Endothelial cell of umbilical vein (primary cell): ENCODE results near the gene C1RL. TPM values are rescaled to one million over a fixed set of nuclear protein-coding genes. Genes with fewer than 3 reads are reported as not detected.

Source experiments
- BruUV-seq: library from RNA; stranded (reverse); fragments of 400-500 nt; replicated peaks from 2 replicates; lab custom pipeline; 2021; lab: Mats Ljungman, UMichigan
- CTCF ChIA-PET: fragments of 300-600, 350-600 bp; sonication (Branson Sonifier 250); formaldehyde crosslinking; loops from one replicate; lab custom pipeline; 2021; ENCODE audit warnings: antibody characterized with exemption, inconsistent platforms; lab: Charles Lee
- POLR2A ChIA-PET: fragments of 300-600, 350-600 bp; sonication (Branson Sonifier 250); formaldehyde crosslinking; loops from one replicate; lab custom pipeline; 2021; ENCODE audit warnings: antibody characterized with exemption, inconsistent platforms; lab: Charles Lee
- DNase-seq: peaks from one replicate; pipeline ENCODE4 v3.0.0-alpha.2; 2011; ENCODE audit warnings: low read depth, low spot score
- FAIRE-seq: peaks from 2 replicates; lab custom pipeline; 2011; peaks lifted over from hg19 to GRCh38; lab: Jason Lieb, UNC
- H2AFZ ChIP-seq: 2 replicates; pipeline ENCODE4 v1.6.0; 2012; ENCODE audit warnings: low read depth, low read length, control low read depth, inconsistent platforms
- H3K27ac ChIP-seq: 2 replicates; pipeline ENCODE4 v1.5.1; 2011; ENCODE audit warnings: low read depth, mild to moderate bottlenecking, control low read depth, low read length, moderate library complexity; ENCODE audit not compliant: insufficient read depth
- H3K27me3 ChIP-seq, 2 experiments: 2 replicates each; pipeline versions ENCODE4 v1.6.0 to v1.6.1; 2011; ENCODE audit warnings: low read length in 2 of 2, mixed read lengths in 1 of 2; ENCODE audit not compliant: control insufficient read depth in 2 of 2, insufficient read depth in 2 of 2
- H3K36me3 ChIP-seq, 2 experiments: 2 replicates in 1 of 2; 3 replicates in 1 of 2; pipeline ENCODE4 v1.5.1; 2011; ENCODE audit warnings: low read length in 2 of 2, mild to moderate bottlenecking in 1 of 2, moderate library complexity in 1 of 2; ENCODE audit not compliant: control insufficient read depth in 2 of 2, insufficient read depth in 2 of 2; ENCODE audit errors: extremely low read depth in 1 of 2
- H3K4me1 ChIP-seq: 3 replicates; pipeline ENCODE4 v1.5.1; 2011; ENCODE audit warnings: mild to moderate bottlenecking, low read length; ENCODE audit not compliant: control insufficient read depth, insufficient read depth; ENCODE audit errors: extremely low read depth
- H3K4me2 ChIP-seq: 2 replicates; pipeline ENCODE4 v1.6.1; 2011; ENCODE audit warnings: low read length, control low read depth, mixed read lengths; ENCODE audit not compliant: insufficient read depth
- H3K4me3 ChIP-seq, 3 experiments: fragments of 200-600 bp in 1 of 3; sonication (generic), shearing (Covaris generic) in 1 of 3; replicated peaks in 1 of 3; 2 replicates each; pipeline ENCODE4 v1.5.1; 2011 to 2016; ENCODE audit warnings: control low read depth in 3 of 3, low read length in 3 of 3, mild to moderate bottlenecking in 2 of 3, inconsistent platforms in 1 of 3, low read depth in 1 of 3, moderate library complexity in 1 of 3; ENCODE audit not compliant: insufficient read depth in 1 of 3
- H3K79me2 ChIP-seq: 2 replicates; pipeline ENCODE4 v1.6.0; 2012; ENCODE audit warnings: low read length, inconsistent platforms; ENCODE audit not compliant: control insufficient read depth, insufficient read depth
- H3K9ac ChIP-seq: replicated peaks from 2 replicates; pipeline ENCODE3; 2011; ENCODE audit warnings: low read length, control low read depth; ENCODE audit not compliant: insufficient read depth; ENCODE audit errors: extremely low read depth
- H3K9me1 ChIP-seq: replicated peaks from 3 replicates; pipeline ENCODE4 v1.6.0; 2011; ENCODE audit warnings: mild to moderate bottlenecking, low read length; ENCODE audit not compliant: control insufficient read depth, insufficient read depth; ENCODE audit errors: extremely low read depth
- H3K9me3 ChIP-seq: replicated peaks from 2 replicates; pipeline ENCODE4 v1.5.1; 2012; ENCODE audit warnings: low read length, inconsistent platforms; ENCODE audit not compliant: control insufficient read depth, insufficient read depth
- H4K20me1 ChIP-seq: replicated peaks from 2 replicates; pipeline ENCODE3; 2011; ENCODE audit warnings: mild to moderate bottlenecking, low read length; ENCODE audit not compliant: control insufficient read depth, insufficient read depth; ENCODE audit errors: extremely low read depth
- CTCF ChIP-seq, 2 donors: IDR thresholded peaks; 1 replicate in 1 of 2; 2 replicates in 1 of 2; pipeline ENCODE4 v1.5.1; 2011; ENCODE audit warnings: low read length in 2 of 2, mild to moderate bottlenecking in 2 of 2, moderate library complexity in 2 of 2, control low read depth in 1 of 2, inconsistent platforms in 1 of 2, low read depth in 1 of 2; ENCODE audit not compliant: insufficient read depth in 1 of 2; ENCODE audit errors: extremely low read depth in 1 of 2
- EZH2 ChIP-seq: IDR thresholded peaks from 2 replicates; pipeline ENCODE4 v1.6.1; 2012; ENCODE audit warnings: borderline replicate concordance, low read depth, mild to moderate bottlenecking, moderate library complexity, low read length, inconsistent platforms; ENCODE audit not compliant: severe bottlenecking
- FOS ChIP-seq: IDR thresholded peaks from 2 replicates; pipeline ENCODE4 v1.6.1; 2011; ENCODE audit warnings: mild to moderate bottlenecking, low read length, moderate library complexity, borderline replicate concordance; ENCODE audit not compliant: insufficient read depth
- JUN ChIP-seq: IDR thresholded peaks from 2 replicates; pipeline ENCODE4 v1.6.1; 2011; ENCODE audit warnings: borderline replicate concordance, low read depth; ENCODE audit not compliant: insufficient read length, insufficient read depth
- MYC ChIP-seq: IDR thresholded peaks from one replicate; pipeline ENCODE4 v1.6.1; 2011; ENCODE audit warnings: mild to moderate bottlenecking, low read depth, low read length
- POLR2A ChIP-seq: IDR thresholded peaks from 2 replicates; pipeline ENCODE4 v1.6.1; 2012; ENCODE audit warnings: low read depth, mild to moderate bottlenecking, control low read depth, low read length
- dilution Hi-C: fragments of 300-500 bp; cut with MboI; formaldehyde crosslinking; loops from one replicate; pipeline ENCODE4 v1.15.0; 2019; ENCODE audit warnings: low sequenced_read_pairs; ENCODE audit not compliant: extremely low pct_ligation_motif_present
- intact Hi-C: fragments of 100-400 bp; cut with micrococcal nuclease; formaldehyde crosslinking; loops from one replicate; pipeline ENCODE4 v1.10.0; 2022
- polyA plus RNA-seq, 4 experiments: library from polyadenylated mRNA; depleted of rRNA in 3 of 4; stranded (reverse) in 3 of 4; unstranded in 1 of 4; fragments of >200 nt; gene quantifications; 2 replicates each; pipeline versions ENCODE4 v1.2.1 to v1.2.3, GENCODE V29; 2011 to 2012; ENCODE audit warnings: missing spikeins in 1 of 4
- total RNA-seq: library from RNA; stranded (reverse); gene quantifications from 2 replicates; pipeline ENCODE4 v1.2.3, GENCODE V29; 2021

Gene C1RL
- total and polyA plus RNA-seq, 2 donors (not counting 3 experiments of a cell fraction or from before 2014, with no cell fraction given) = 20.9 to 25.0 TPM

- H3K79me2 ChIP-seq = no peaks in the 10 kb centered on the region
- H3K4me3 ChIP-seq = no peak overlapping the region
- no peak overlapping the region for H3K9ac ChIP-seq
- BruUV-seq = no TSS peak
- dilution Hi-C loops (no loop called here), intact Hi-C loops (no loop called here)
- H3K27me3 ChIP-seq = no peaks in the 10 kb centered on the region
- no peaks in the 10 kb centered on the region for H3K9me3 ChIP-seq
- no peak overlapping the region for H3K4me2 ChIP-seq
- CTCF ChIA-PET = interaction anchor here (0.6 to 6.5 kb wide), 6 partner anchors 47 to 552 kb away, joined by 3 to 73 read pairs (median 4); partner anchors contain the start of genes C12orf57, RNU7-1 and SPSB2
- H3K36me3 ChIP-seq = no peaks in the 10 kb centered on the region
- DNase-seq = no peak
- TF ChIP-seq CTCF (IDR thresholded peaks at IDR 0.05; ENCODE audit: extremely low read depth in 1 of 2, insufficient read depth in 1 of 2, low read depth in 1 of 2, low read length in 2 of 2) (no peak), FOS (no peak), JUN (no peak), POLR2A (no peak), MYC (no peak), EZH2 (no peak)
- peaks cover 8% of the 10 kb centered on the region for H3K4me1 ChIP-seq
- POLR2A ChIA-PET = no interaction called here
- H4K20me1 ChIP-seq = no peaks in the 10 kb centered on the region
- no peaks in the 10 kb centered on the region for H3K9me1 ChIP-seq
- FAIRE-seq = no peak
- H2AFZ ChIP-seq = no peak overlapping the region
- H3K27ac ChIP-seq = no peak overlapping the region
Observed at GRCh38 chr12:7110661-7111060, 1.6 kb upstream of the C1RL start.
